K562 (cell line): ENCODE data around the gene CORT. TPM values are rescaled to one million over a fixed set of nuclear protein-coding genes. Genes with fewer than 3 reads are reported as not detected.

Experiments
- CEBPG ChIP-seq, 3 experiments: fragments of 200-800 bp in 1 of 3; sonication (Bioruptor generic) in 1 of 3; sonication (generic) in 1 of 3; formaldehyde crosslinking in 1 of 3; IDR thresholded peaks in 2 of 3; conservative IDR thresholded peaks in 1 of 3; 2 replicates each; pipeline versions ENCODE4 v1.6.1 to v1.8.0; 2016 to 2022; ENCODE audit warnings: missing compliant biosample characterization in 2 of 3, missing genetic modification characterization in 2 of 3, mild to moderate bottlenecking in 1 of 3, missing genetic modification reagents in 1 of 3
- EHMT2 ChIP-seq: fragments of 450-650 bp; IDR thresholded peaks from 2 replicates; pipeline ENCODE4 v1.6.1; 2018; ENCODE audit warnings: antibody characterized with exemption
- ELF2 ChIP-seq: fragments of 250-450 bp; sonication (Bioruptor Pico); IDR thresholded peaks from 2 replicates; pipeline ENCODE4 v1.5.0; 2021; ENCODE audit warnings: mild to moderate bottlenecking
- GTF2A2 ChIP-seq: IDR thresholded peaks from 2 replicates; pipeline ENCODE4 v1.6.1; 2016; ENCODE audit warnings: mild to moderate bottlenecking, missing genetic modification characterization, missing compliant biosample characterization
- LARP7 ChIP-seq: fragments of 450-650 bp; IDR thresholded peaks from 2 replicates; pipeline ENCODE4 v1.6.1; 2016
- MXI1 ChIP-seq: IDR thresholded peaks from 2 replicates; pipeline ENCODE4 v1.6.1; 2011; ENCODE audit warnings: low read depth, mild to moderate bottlenecking, improper control_type of control experiment, low read length
- PRMT5 ChIP-seq: sonication (generic); formaldehyde crosslinking; IDR thresholded peaks from 2 replicates; pipeline ENCODE4 v1.5.0; 2020; ENCODE audit warnings: missing genetic modification reagents
- SMAD3 ChIP-seq: fragments of 450-650 bp; formaldehyde crosslinking; conservative IDR thresholded peaks from 2 replicates; pipeline ENCODE4 v1.4.0; 2020; ENCODE audit warnings: mild to moderate bottlenecking
- STAT5B ChIP-seq: fragments of 250-450 bp; sonication (Bioruptor Pico); IDR thresholded peaks from 2 replicates; pipeline ENCODE4 v1.8.0; 2021; ENCODE audit warnings: mild to moderate bottlenecking, inconsistent platforms
- TEAD4 ChIP-seq, 2 experiments: sonication (generic) in 1 of 2; formaldehyde crosslinking in 1 of 2; IDR thresholded peaks; 2 replicates each; pipeline versions ENCODE4 v1.6.1 to v1.8.0; 2012 to 2022; ENCODE audit warnings: borderline replicate concordance in 1 of 2, inconsistent platforms in 1 of 2, low read length in 1 of 2, mild to moderate bottlenecking in 1 of 2, missing genetic modification reagents in 1 of 2
- ZNF224 ChIP-seq: sonication (generic); formaldehyde crosslinking; IDR thresholded peaks from 2 replicates; pipeline ENCODE4 v1.8.0; 2022; ENCODE audit warnings: mild to moderate bottlenecking, missing genetic modification reagents
- ZNF551 ChIP-seq: fragments of 250-450 bp; sonication (Bioruptor Pico); IDR thresholded peaks from 2 replicates; pipeline ENCODE4 v1.5.0; 2021; ENCODE audit warnings: mild to moderate bottlenecking, moderate library complexity
- ZNF785 ChIP-seq: fragments of 250-450 bp; sonication (Bioruptor Pico); IDR thresholded peaks from 2 replicates; pipeline ENCODE4 v1.4.0; 2020; ENCODE audit warnings: mild to moderate bottlenecking
- polyA plus RNA-seq, 8 experiments: library from polyadenylated mRNA; depleted of rRNA in 4 of 8; stranded (reverse) in 5 of 8; unstranded in 3 of 8; fragments of >200 nt; fragmentation: Nextera tagmentation in 2 of 8; fragmentation: Illumina TruSeq in 1 of 8; extraction: Ambion mirVana in 2 of 8; extraction: Trizol in 1 of 8; gene quantifications; 2 replicates each; pipeline versions ENCODE4 v1.2.1 to v1.2.3, GENCODE V29; 2011 to 2014; ENCODE audit warnings: inconsistent platforms in 1 of 8, missing spikeins in 1 of 8
- total RNA-seq, 7 experiments: library from RNA; depleted of rRNA in 6 of 7; stranded (reverse); fragments of >200 nt in 6 of 7; fragmentation: Illumina TruSeq in 2 of 7; extraction: Trizol in 2 of 7; gene quantifications; 2 replicates each; pipeline versions ENCODE4 v1.2.1 to v1.2.3, GENCODE V29; 2011 to 2021; ENCODE audit warnings: low replicate concordance in 1 of 7
- TF ChIP-seq, protein P1 (sequence below): fragments of 250-450 bp; sonication (Bioruptor Pico); IDR thresholded peaks from 2 replicates; pipeline ENCODE4 v1.8.0; 2022; ENCODE audit warnings: moderate library complexity, mild to moderate bottlenecking, inconsistent platforms
- TF ChIP-seq, protein P2 (sequence below): fragments of 250-450 bp; sonication (Bioruptor Pico); IDR thresholded peaks from 2 replicates; pipeline ENCODE4 v1.8.0; 2022; ENCODE audit warnings: inconsistent platforms, mild to moderate bottlenecking, moderate library complexity, borderline replicate concordance
- TF ChIP-seq, protein P3 (sequence below): fragments of 150-350 bp; IDR thresholded peaks from 2 replicates; pipeline ENCODE4 v1.6.1; 2014; ENCODE audit warnings: low read depth, mild to moderate bottlenecking, low read length, borderline replicate concordance
- TF ChIP-seq, protein P4 (sequence below): fragments of 250-450 bp; sonication (Bioruptor Pico); IDR thresholded peaks from 2 replicates; pipeline ENCODE4 v1.8.0; 2022; ENCODE audit warnings: moderate library complexity, mild to moderate bottlenecking, inconsistent platforms
- TF ChIP-seq, protein P5 (sequence below): sonication (generic); formaldehyde crosslinking; IDR thresholded peaks from 2 replicates; pipeline ENCODE4 v1.8.0; 2022; ENCODE audit warnings: mild to moderate bottlenecking, missing genetic modification reagents

Gene CORT
- total and polyA plus RNA-seq, 9 of the 15 experiments (the other 6 are each of a cell fraction or from before 2014, with no cell fraction given): 0.08 to 0.54 (median 0.13) TPM; not detected in 5

- TF ChIP-seq ZNF224 (CRISPR knock-in tag) (no peak), STAT5B (no peak), ELF2 (peak; percentile 76), LARP7 (no peak), TEAD4 (IDR thresholded peaks at IDR 0.05; ENCODE audit: low read length) (peak; percentile 53; the same call in 1 of the 2 replicates), TEAD4 (CRISPR knock-in tag; IDR thresholded peaks at IDR 0.05; ENCODE audit: borderline replicate concordance) (no peak), ZNF551 (CRISPR knock-in tag) (no peak), GTF2A2 (peak; percentile 16; the same call in 1 of the 2 replicates), MXI1 (peak; percentile 80), PRMT5 (CRISPR knock-in tag) (no peak), SMAD3 (CRISPR knock-in tag) (0 out of 2 replicates have a peak, but pooled peaks have one; percentile 81), EHMT2 (no peak), ZNF785 (no peak), CEBPG (CRISPR knock-in tag; IDR thresholded peaks at IDR 0.05) (no peak), CEBPG (tag; conservative IDR thresholded peaks at IDR 0.05 in 1 of 2, IDR thresholded peaks at IDR 0.05 in 1 of 2) (no peak)
- TF ChIP-seq, protein P1, sequence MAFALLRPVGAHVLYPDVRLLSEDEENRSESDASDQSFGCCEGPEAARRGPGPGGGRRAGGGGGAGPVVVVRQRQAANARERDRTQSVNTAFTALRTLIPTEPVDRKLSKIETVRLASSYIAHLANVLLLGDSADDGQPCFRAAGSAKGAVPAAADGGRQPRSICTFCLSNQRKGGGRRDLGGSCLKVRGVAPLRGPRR (CRISPR knock-in tag): no peak
- TF ChIP-seq, protein P2, sequence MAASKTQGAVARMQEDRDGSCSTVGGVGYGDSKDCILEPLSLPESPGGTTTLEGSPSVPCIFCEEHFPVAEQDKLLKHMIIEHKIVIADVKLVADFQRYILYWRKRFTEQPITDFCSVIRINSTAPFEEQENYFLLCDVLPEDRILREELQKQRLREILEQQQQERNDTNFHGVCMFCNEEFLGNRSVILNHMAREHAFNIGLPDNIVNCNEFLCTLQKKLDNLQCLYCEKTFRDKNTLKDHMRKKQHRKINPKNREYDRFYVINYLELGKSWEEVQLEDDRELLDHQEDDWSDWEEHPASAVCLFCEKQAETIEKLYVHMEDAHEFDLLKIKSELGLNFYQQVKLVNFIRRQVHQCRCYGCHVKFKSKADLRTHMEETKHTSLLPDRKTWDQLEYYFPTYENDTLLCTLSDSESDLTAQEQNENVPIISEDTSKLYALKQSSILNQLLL (CRISPR knock-in tag): no peak
- TF ChIP-seq, protein P3, sequence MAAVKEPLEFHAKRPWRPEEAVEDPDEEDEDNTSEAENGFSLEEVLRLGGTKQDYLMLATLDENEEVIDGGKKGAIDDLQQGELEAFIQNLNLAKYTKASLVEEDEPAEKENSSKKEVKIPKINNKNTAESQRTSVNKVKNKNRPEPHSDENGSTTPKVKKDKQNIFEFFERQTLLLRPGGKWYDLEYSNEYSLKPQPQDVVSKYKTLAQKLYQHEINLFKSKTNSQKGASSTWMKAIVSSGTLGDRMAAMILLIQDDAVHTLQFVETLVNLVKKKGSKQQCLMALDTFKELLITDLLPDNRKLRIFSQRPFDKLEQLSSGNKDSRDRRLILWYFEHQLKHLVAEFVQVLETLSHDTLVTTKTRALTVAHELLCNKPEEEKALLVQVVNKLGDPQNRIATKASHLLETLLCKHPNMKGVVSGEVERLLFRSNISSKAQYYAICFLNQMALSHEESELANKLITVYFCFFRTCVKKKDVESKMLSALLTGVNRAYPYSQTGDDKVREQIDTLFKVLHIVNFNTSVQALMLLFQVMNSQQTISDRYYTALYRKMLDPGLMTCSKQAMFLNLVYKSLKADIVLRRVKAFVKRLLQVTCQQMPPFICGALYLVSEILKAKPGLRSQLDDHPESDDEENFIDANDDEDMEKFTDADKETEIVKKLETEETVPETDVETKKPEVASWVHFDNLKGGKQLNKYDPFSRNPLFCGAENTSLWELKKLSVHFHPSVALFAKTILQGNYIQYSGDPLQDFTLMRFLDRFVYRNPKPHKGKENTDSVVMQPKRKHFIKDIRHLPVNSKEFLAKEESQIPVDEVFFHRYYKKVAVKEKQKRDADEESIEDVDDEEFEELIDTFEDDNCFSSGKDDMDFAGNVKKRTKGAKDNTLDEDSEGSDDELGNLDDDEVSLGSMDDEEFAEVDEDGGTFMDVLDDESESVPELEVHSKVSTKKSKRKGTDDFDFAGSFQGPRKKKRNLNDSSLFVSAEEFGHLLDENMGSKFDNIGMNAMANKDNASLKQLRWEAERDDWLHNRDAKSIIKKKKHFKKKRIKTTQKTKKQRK: no peak
- TF ChIP-seq, protein P4, sequence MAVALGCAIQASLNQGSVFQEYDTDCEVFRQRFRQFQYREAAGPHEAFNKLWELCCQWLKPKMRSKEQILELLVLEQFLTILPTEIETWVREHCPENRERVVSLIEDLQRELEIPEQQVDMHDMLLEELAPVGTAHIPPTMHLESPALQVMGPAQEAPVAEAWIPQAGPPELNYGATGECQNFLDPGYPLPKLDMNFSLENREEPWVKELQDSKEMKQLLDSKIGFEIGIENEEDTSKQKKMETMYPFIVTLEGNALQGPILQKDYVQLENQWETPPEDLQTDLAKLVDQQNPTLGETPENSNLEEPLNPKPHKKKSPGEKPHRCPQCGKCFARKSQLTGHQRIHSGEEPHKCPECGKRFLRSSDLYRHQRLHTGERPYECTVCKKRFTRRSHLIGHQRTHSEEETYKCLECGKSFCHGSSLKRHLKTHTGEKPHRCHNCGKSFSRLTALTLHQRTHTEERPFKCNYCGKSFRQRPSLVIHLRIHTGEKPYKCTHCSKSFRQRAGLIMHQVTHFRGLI (CRISPR knock-in tag): no peak
- TF ChIP-seq, protein P5, sequence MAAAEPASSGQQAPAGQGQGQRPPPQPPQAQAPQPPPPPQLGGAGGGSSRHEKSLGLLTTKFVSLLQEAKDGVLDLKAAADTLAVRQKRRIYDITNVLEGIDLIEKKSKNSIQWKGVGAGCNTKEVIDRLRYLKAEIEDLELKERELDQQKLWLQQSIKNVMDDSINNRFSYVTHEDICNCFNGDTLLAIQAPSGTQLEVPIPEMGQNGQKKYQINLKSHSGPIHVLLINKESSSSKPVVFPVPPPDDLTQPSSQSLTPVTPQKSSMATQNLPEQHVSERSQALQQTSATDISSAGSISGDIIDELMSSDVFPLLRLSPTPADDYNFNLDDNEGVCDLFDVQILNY (CRISPR knock-in tag): peak; percentile 99
These were observed 19.4 kb upstream of the CORT start, which contains the start of gene CENPS (continued) for GRCh38 chr1:10430216-10431069.
